ENCODE results near the gene OASL.

OASL gene

GRCh38 chr12:121013715-121014114 lies 25.3 kb downstream of the OASL start:
- no peak for DNase-seq

DNA sequence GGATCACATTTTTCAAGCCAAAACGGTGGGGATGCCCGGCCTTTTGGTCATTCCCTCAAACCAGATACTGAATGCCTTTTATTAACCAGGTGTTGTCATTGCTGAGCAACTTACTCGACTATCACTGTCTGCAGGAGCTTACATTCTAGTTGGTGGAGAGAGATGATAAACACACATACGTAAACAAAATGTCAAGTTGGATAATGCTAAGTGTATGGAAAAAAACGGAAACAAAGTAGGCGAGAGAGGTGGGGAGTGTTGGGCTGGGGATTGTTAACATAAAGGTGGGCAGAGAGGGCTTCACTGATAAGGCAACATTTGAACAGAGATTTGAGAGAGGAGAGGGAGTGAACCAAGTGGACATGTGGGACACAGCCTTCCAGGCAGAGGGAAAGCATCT lies 27.2 kb downstream of the OASL start:
- DNase-seq, result no peak

- DNase-seq, result no peak
Measured at GRCh38 chr12:121010860-121011259, 28.2 kb downstream of the OASL start.

- no peak for DNase-seq
Measured at GRCh38 chr12:121009741-121010140, 29.3 kb downstream of the OASL start.

DNA sequence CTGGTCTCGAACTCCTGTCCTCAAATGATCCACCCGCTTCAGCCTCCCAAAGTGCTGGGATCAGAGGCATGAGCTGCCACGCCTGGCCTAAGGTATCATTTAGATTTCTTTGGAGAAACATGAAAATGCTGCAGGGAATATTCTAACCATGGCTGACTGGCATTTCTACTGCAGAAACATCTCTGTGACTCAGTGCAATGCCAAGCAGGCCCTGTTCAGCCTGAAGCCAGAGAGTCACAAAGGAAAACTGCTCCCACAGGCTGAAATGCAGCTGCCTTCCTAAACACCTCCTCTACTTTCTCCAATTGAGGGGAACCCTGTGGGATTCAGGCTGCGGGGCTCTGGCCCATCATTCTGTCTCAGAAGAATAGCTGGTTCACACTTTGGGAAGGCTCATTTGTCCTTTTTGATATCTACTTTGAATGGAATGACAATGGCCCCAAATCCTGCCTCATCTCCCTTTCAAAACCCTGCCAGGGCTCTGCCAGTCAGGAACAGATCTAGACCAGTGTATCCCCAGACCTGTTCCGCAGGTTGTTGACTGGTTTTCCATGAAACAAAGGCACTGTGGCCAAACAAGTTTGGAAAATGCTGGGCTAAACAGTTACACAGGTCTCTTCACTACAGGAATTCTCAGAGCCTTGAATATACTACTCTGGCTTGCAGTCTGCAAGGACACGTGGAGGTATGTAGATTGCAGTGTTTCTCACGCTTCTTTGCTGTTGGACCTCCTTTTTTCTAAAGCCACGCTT lies 30.5 kb downstream of the OASL start:
- no peak for DNase-seq

DNA sequence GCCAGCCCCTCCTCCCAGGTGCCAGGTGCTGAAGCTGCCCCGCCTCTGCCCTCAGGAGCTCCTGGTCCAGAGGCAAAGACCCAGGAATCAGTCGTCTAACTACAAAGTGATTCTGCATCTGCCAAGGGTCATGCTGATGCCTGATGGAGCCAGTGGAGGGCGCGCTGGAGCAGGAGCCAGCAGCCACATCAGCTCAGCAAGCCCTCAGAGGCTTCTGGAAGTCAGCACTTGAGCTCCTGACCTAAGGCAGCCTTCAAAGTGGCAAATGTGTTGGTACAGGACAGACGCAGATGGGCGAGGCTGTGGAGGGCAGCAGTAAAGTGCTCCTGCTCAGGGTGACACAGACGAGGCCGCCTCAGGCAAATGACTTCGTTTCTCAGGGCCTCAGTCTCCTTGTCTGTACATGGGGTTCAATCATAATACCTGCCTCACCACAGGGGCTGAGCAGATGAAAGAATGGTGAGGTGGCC lies 33.7 kb downstream of the OASL start:
- peak; percentile 67 to 76 (median 75) for DNase-seq

- no peak for DNase-seq
Measured at GRCh38 chr12:121004253-121004815, 34.7 kb downstream of the OASL start.

- DNase-seq, result peak in 2 of 3 donors; percentile 42 to 47
Measured at GRCh38 chr12:121003650-121004049, 35.4 kb downstream of the OASL start.

DNA sequence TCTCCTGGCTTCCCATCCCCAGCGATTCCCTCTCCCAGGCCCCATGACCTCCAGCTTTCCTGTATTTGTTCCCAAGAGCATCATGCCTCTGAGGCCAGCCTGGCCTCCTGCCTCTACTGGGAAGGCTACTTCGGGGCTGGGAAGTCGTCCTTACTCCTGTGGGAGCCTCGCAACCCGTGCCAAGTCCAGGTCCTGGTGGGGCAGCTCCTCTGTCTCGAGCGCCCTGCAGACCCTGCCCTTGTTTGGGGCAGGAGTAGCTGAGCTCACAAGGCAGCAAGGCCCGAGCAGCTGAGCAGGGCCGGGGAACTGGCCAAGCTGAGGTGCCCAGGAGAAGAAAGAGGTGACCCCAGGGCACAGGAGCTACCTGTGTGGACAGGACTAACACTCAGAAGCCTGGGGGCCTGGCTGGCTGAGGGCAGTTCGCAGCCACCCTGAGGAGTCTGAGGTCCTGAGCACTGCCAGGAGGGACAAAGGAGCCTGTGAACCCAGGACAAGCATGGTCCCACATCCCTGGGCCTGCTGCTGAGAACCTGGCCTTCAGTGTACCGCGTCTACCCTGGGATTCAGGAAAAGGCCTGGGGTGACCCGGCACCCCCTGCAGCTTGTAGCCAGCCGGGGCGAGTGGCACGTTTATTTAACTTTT lies 37.1 kb downstream of the OASL start:
- no peak for DNase-seq

DNA sequence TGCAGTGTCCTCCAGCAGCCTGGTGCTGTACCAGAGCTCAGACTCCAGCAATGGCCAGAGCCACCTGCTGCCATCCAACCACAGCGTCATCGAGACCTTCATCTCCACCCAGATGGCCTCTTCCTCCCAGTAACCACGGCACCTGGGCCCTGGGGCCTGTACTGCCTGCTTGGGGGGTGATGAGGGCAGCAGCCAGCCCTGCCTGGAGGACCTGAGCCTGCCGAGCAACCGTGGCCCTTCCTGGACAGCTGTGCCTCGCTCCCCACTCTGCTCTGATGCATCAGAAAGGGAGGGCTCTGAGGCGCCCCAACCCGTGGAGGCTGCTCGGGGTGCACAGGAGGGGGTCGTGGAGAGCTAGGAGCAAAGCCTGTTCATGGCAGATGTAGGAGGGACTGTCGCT lies 38.0 kb downstream of the OASL start:
- DNase-seq, result no peak

GRCh38 chr12:121000530-121000929 lies 38.5 kb downstream of the OASL start:
- no peak for DNase-seq

DNA sequence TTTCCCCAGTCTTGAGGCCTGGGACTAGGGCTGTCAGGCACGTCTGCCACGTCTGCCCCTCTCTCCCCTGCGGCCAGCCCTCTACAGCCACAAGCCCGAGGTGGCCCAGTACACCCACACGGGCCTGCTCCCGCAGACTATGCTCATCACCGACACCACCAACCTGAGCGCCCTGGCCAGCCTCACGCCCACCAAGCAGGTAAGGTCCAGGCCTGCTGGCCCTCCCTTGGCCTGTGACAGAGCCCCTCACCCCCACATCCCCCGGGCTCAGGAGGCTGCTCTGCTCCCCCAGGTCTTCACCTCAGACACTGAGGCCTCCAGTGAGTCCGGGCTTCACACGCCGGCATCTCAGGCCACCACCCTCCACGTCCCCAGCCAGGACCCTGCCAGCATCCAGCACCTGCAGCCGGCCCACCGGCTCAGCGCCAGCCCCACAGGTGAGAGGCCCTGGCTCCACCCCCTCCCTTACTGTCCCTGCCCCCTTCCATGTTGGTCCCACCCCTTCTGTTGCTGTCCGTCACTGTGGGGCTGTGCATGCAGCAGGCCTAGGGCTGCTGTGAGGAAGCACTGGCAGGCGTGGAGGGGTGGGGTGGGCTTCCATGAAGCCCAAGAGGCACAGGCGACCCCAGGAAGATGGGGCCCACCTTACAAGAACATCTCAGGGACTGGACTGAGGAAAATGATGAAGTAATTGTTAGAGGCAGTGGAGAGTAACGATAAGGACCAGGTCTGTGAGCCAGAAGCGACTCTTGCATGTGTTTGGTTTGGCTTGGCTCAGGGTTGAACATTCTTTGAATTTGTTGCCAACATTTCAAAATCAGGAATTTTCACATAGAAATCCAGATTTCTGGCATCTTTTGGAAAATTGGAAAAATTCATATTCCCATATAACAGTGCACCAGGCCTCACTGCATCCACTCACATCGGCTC lies 39.6 kb downstream of the OASL start:
- no peak for DNase-seq

DNA sequence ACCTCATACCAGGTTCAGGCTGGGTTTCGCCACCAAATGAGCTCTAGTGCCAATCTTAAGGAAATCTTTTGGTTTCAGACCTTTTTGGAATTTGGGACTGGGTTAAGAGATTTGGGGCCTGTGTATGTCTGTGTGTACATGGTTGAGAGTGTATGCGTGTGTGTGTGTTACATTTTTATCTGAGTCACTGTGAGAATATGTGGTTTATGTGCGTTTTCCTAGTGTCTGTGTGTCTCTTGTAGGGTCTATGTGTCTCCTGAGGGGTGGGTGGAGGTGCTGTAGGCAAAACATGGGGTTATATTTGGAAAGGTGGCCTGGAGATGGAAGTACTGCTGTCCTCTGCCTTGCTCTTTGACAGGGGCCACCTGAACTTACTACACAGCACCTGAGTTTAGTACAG lies 40.6 kb downstream of the OASL start:
- DNase-seq, result no peak

- DNase-seq, result no peak
Measured at GRCh38 chr12:120997448-120997847, 41.6 kb downstream of the OASL start.

GRCh38 chr12:120996133-120996746 lies 42.8 kb downstream of the OASL start:
- DNase-seq, result no peak

- no peak for DNase-seq
Measured at GRCh38 chr12:120994589-120995337, 44.3 kb downstream of the OASL start.

DNA sequence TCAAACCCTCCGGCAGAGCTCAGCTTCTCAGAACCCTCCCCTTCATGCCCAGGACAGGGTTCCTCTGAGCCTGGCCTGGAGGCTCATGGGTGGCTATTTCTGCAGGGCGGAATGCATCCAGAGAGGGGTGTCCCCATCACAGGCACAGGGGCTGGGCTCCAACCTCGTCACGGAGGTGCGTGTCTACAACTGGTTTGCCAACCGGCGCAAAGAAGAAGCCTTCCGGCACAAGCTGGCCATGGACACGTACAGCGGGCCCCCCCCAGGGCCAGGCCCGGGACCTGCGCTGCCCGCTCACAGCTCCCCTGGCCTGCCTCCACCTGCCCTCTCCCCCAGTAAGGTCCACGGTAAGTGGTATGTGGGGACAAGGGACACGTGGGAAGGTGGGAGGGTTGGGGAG lies 45.0 kb downstream of the OASL start:
- DNase-seq, result no peak

DNA sequence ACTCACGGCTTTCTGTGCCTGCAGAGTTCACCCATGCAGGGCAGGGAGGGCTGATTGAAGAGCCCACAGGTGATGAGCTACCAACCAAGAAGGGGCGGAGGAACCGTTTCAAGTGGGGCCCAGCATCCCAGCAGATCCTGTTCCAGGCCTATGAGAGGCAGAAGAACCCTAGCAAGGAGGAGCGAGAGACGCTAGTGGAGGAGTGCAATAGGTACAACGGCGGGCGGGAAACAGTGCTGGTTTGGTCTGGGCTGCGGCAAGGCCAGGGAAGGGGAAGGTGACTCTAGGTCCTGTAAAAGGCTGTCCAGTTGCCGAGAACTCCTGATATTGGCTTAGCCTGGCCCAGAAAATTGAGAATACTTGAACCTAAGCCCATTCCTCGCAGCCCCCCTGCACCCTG lies 45.5 kb downstream of the OASL start:
- no peak for DNase-seq

DNA sequence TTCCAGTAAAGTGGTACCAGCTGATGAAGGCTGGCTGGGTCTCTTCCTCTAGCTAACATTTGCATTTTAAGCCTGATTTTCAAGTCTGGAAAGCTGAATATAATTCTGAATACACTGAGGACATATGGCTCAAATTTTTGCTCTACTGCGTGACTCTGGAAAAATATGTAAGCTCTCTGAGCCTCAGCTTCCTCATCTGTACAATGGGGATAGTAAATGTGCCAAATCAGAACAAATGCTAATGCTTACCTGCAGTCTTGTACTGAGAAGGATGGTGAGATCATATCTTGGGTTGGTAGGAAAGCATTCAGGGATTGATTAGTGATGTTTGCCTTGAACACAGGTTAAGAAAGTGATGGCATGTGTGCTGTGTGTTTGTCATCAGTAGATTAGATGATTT lies 46.1 kb downstream of the OASL start:
- DNase-seq, result no peak

- DNase-seq, result no peak
Measured at GRCh38 chr12:120991965-120992364, 47.1 kb downstream of the OASL start.

DNA sequence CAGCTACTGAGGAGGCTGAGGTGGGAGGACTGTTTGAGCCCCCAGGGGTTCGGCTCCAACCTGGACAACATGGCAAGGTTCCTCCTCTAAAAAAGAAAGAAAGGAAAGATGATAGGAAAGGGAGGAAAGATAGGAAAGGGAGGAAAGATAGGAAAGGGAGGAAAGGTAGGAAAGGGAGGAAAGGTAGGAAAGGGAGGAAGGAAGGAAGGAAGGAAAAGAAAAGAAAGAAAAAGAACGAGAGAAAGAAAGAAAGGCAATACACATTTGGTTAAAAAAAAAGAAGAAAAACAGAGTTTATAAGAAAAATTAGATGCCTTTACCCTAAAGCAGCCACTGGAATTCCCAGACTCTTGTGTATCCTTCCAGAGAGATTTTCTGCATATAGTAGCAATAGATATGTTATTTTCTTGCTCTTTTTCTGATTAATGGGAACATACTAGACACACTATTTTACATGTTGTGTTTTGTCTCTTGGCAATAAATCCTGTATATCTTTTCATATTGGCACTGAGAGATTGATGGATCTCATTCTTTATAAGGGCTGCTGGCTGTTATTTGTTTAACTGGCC lies 48.5 kb downstream of the OASL start:
- no peak for DNase-seq

DNA sequence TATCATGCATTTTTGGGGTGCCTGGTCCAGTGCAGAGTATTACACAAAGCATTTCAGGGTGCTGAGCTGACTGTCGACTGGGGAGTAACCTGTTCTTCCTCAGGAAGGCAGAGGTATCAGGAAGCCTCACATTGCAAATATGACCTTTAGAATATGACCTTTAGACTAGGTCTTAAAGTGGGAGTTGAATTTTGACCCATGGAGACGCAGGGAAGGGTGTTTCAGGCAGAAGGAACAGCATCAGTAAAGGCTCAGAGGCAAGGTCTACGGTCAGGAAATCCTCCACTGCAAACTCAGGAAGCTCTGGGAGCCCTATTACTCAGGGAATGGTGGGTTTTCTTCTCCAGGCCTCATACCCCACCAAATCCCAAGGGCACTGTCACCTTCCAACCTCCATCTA lies 49.4 kb downstream of the OASL start:
- DNase-seq, result no peak
